Endothelial cell of umbilical vein (primary cell): ENCODE measurements around the gene CERCAM. TPM values are rescaled to one million over a fixed set of nuclear protein-coding genes. Genes with fewer than 3 reads are reported as not detected.

Experiments
- BruUV-seq: library from RNA; stranded (reverse); fragments of 400-500 nt; replicated peaks from 2 replicates; lab custom pipeline; 2021; lab: Mats Ljungman, UMichigan
- CTCF ChIA-PET: fragments of 300-600, 350-600 bp; sonication (Branson Sonifier 250); formaldehyde crosslinking; loops from one replicate; lab custom pipeline; 2021; ENCODE audit warnings: antibody characterized with exemption, inconsistent platforms; lab: Charles Lee
- POLR2A ChIA-PET: fragments of 300-600, 350-600 bp; sonication (Branson Sonifier 250); formaldehyde crosslinking; loops from one replicate; lab custom pipeline; 2021; ENCODE audit warnings: antibody characterized with exemption, inconsistent platforms; lab: Charles Lee
- DNase-seq: peaks from one replicate; pipeline ENCODE4 v3.0.0-alpha.2; 2011; ENCODE audit warnings: low read depth, low spot score
- FAIRE-seq: peaks from 2 replicates; lab custom pipeline; 2011; peaks lifted over from hg19 to GRCh38; lab: Jason Lieb, UNC
- H2AFZ ChIP-seq: 2 replicates; pipeline ENCODE4 v1.6.0; 2012; ENCODE audit warnings: low read depth, low read length, control low read depth, inconsistent platforms
- H3K27ac ChIP-seq: 2 replicates; pipeline ENCODE4 v1.5.1; 2011; ENCODE audit warnings: low read depth, mild to moderate bottlenecking, control low read depth, low read length, moderate library complexity; ENCODE audit not compliant: insufficient read depth
- H3K27me3 ChIP-seq, 2 experiments: 2 replicates each; pipeline versions ENCODE4 v1.6.0 to v1.6.1; 2011; ENCODE audit warnings: low read length in 2 of 2, mixed read lengths in 1 of 2; ENCODE audit not compliant: control insufficient read depth in 2 of 2, insufficient read depth in 2 of 2
- H3K36me3 ChIP-seq, 2 experiments: 2 replicates in 1 of 2; 3 replicates in 1 of 2; pipeline ENCODE4 v1.5.1; 2011; ENCODE audit warnings: low read length in 2 of 2, mild to moderate bottlenecking in 1 of 2, moderate library complexity in 1 of 2; ENCODE audit not compliant: control insufficient read depth in 2 of 2, insufficient read depth in 2 of 2; ENCODE audit errors: extremely low read depth in 1 of 2
- H3K4me1 ChIP-seq: 3 replicates; pipeline ENCODE4 v1.5.1; 2011; ENCODE audit warnings: mild to moderate bottlenecking, low read length; ENCODE audit not compliant: control insufficient read depth, insufficient read depth; ENCODE audit errors: extremely low read depth
- H3K4me2 ChIP-seq: 2 replicates; pipeline ENCODE4 v1.6.1; 2011; ENCODE audit warnings: low read length, control low read depth, mixed read lengths; ENCODE audit not compliant: insufficient read depth
- H3K4me3 ChIP-seq, 3 experiments: fragments of 200-600 bp in 1 of 3; sonication (generic), shearing (Covaris generic) in 1 of 3; replicated peaks in 1 of 3; 2 replicates each; pipeline ENCODE4 v1.5.1; 2011 to 2016; ENCODE audit warnings: control low read depth in 3 of 3, low read length in 3 of 3, mild to moderate bottlenecking in 2 of 3, inconsistent platforms in 1 of 3, low read depth in 1 of 3, moderate library complexity in 1 of 3; ENCODE audit not compliant: insufficient read depth in 1 of 3
- H3K79me2 ChIP-seq: 2 replicates; pipeline ENCODE4 v1.6.0; 2012; ENCODE audit warnings: low read length, inconsistent platforms; ENCODE audit not compliant: control insufficient read depth, insufficient read depth
- H3K9ac ChIP-seq: replicated peaks from 2 replicates; pipeline ENCODE3; 2011; ENCODE audit warnings: low read length, control low read depth; ENCODE audit not compliant: insufficient read depth; ENCODE audit errors: extremely low read depth
- H3K9me1 ChIP-seq: replicated peaks from 3 replicates; pipeline ENCODE4 v1.6.0; 2011; ENCODE audit warnings: mild to moderate bottlenecking, low read length; ENCODE audit not compliant: control insufficient read depth, insufficient read depth; ENCODE audit errors: extremely low read depth
- H3K9me3 ChIP-seq: replicated peaks from 2 replicates; pipeline ENCODE4 v1.5.1; 2012; ENCODE audit warnings: low read length, inconsistent platforms; ENCODE audit not compliant: control insufficient read depth, insufficient read depth
- H4K20me1 ChIP-seq: replicated peaks from 2 replicates; pipeline ENCODE3; 2011; ENCODE audit warnings: mild to moderate bottlenecking, low read length; ENCODE audit not compliant: control insufficient read depth, insufficient read depth; ENCODE audit errors: extremely low read depth
- EZH2 ChIP-seq: IDR thresholded peaks from 2 replicates; pipeline ENCODE4 v1.6.1; 2012; ENCODE audit warnings: borderline replicate concordance, low read depth, mild to moderate bottlenecking, moderate library complexity, low read length, inconsistent platforms; ENCODE audit not compliant: severe bottlenecking
- FOS ChIP-seq: IDR thresholded peaks from 2 replicates; pipeline ENCODE4 v1.6.1; 2011; ENCODE audit warnings: mild to moderate bottlenecking, low read length, moderate library complexity, borderline replicate concordance; ENCODE audit not compliant: insufficient read depth
- GATA2 ChIP-seq: IDR thresholded peaks from 2 replicates; pipeline ENCODE4 v1.7.0; 2011; ENCODE audit warnings: low read depth, mild to moderate bottlenecking, moderate library complexity, mixed read lengths, low read length; ENCODE audit not compliant: insufficient read length, insufficient read depth
- JUN ChIP-seq: IDR thresholded peaks from 2 replicates; pipeline ENCODE4 v1.6.1; 2011; ENCODE audit warnings: borderline replicate concordance, low read depth; ENCODE audit not compliant: insufficient read length, insufficient read depth
- MYC ChIP-seq: IDR thresholded peaks from one replicate; pipeline ENCODE4 v1.6.1; 2011; ENCODE audit warnings: mild to moderate bottlenecking, low read depth, low read length
- POLR2A ChIP-seq: IDR thresholded peaks from 2 replicates; pipeline ENCODE4 v1.6.1; 2012; ENCODE audit warnings: low read depth, mild to moderate bottlenecking, control low read depth, low read length
- POLR2AphosphoS5 ChIP-seq: IDR thresholded peaks from 2 replicates; pipeline ENCODE4 v1.6.1; 2012; ENCODE audit warnings: low read depth, mild to moderate bottlenecking, control low read depth, low read length, moderate library complexity; ENCODE audit not compliant: insufficient read depth
- dilution Hi-C: fragments of 300-500 bp; cut with MboI; formaldehyde crosslinking; loops from one replicate; pipeline ENCODE4 v1.15.0; 2019; ENCODE audit warnings: low sequenced_read_pairs; ENCODE audit not compliant: extremely low pct_ligation_motif_present
- intact Hi-C: fragments of 100-400 bp; cut with micrococcal nuclease; formaldehyde crosslinking; loops from one replicate; pipeline ENCODE4 v1.10.0; 2022
- polyA plus RNA-seq, 4 experiments: library from polyadenylated mRNA; depleted of rRNA in 3 of 4; stranded (reverse) in 3 of 4; unstranded in 1 of 4; fragments of >200 nt; gene quantifications; 2 replicates each; pipeline versions ENCODE4 v1.2.1 to v1.2.3, GENCODE V29; 2011 to 2012; ENCODE audit warnings: missing spikeins in 1 of 4
- total RNA-seq: library from RNA; stranded (reverse); gene quantifications from 2 replicates; pipeline ENCODE4 v1.2.3, GENCODE V29; 2021
- TF ChIP-seq, protein P1 (sequence below), 2 donors: IDR thresholded peaks; 1 replicate in 1 of 2; 2 replicates in 1 of 2; pipeline ENCODE4 v1.5.1; 2011; ENCODE audit warnings: low read length in 2 of 2, mild to moderate bottlenecking in 2 of 2, moderate library complexity in 2 of 2, control low read depth in 1 of 2, inconsistent platforms in 1 of 2, low read depth in 1 of 2; ENCODE audit not compliant: insufficient read depth in 1 of 2; ENCODE audit errors: extremely low read depth in 1 of 2
- TF ChIP-seq, protein P2 (sequence below): IDR thresholded peaks from 2 replicates; pipeline ENCODE4 v1.6.1; 2011; ENCODE audit not compliant: insufficient read depth, insufficient read length

The CERCAM gene
- total and polyA plus RNA-seq, 2 donors (not counting 3 experiments of a cell fraction or from before 2014, with no cell fraction given) = 47.9 to 77.8 TPM

DNA sequence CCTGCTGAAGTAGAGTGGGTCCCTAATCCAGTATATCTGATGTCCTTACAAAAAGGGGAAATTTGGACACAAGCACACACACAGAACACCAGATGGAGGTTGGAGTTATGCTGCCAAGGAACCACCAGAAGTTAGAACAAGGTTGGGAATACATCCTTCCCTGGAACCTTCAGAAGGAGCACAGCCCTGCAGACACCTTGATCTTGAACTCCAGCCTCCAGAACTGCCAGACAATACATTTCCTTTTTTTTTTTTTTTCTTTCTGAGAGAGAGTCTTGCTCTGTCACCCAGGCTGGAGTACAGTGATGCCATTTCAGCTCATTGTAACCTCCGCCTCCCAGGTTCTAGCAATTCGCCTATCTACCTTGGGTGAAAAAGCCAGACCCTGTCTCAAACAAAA is 28.1 kb downstream of the CERCAM start:
- no peak overlapping the region for H3K4me2 ChIP-seq
- intact Hi-C loops (no loop called here), dilution Hi-C loops (no loop called here)
- DNase-seq = no peak
- no peak overlapping the region for H3K9ac ChIP-seq
- H3K27ac ChIP-seq = no peak overlapping the region
- H3K36me3 ChIP-seq = no peaks in the 10 kb centered on the region
- H3K9me3 ChIP-seq = no peaks in the 10 kb centered on the region
- no peaks in the 10 kb centered on the region for H3K27me3 ChIP-seq
- ChIA-PET CTCF (interaction anchor here (1.3 to 7.6 kb wide), 2 partner anchors 10 to 28 kb away, joined by 4 to 57 read pairs; partner anchors contain the start of gene CERCAM), POLR2A (no interaction called here)
- no TSS peak for BruUV-seq
- H3K9me1 ChIP-seq = no peaks in the 10 kb centered on the region
- no peaks in the 10 kb centered on the region for H3K4me1 ChIP-seq
- no peak overlapping the region for H3K4me3 ChIP-seq
- no peak for FAIRE-seq
- TF ChIP-seq POLR2AphosphoS5 = no peak
- H3K79me2 ChIP-seq = no peaks in the 10 kb centered on the region
- H4K20me1 ChIP-seq = no peaks in the 10 kb centered on the region
- H2AFZ ChIP-seq = no peak overlapping the region

DNA sequence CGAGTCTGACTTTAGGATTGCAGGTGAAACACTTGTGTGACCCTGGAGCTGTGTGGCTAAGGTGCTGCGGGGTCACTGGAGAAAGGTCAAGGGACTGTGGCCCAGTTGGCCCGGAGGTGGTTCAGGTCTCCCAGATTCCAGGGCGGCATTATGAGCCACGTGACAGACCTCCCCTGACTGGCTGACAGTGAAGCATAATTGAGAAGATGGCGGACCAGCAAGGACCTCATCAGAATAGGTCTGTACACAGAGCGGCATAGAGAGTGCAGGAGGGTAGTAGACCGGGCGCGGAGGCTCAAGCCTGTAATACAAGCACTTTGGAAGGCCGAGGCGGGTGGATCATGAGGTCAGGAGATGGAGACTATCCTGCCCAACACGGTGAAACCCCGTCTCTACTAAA is 34.3 kb downstream of the CERCAM start:
- intact Hi-C loops = no loop called here
- ChIA-PET POLR2A (no interaction called here), CTCF (interaction anchor here (0.8 to 1.3 kb wide), 3 partner anchors 16 to 35 kb away, joined by 3 to 11 read pairs (median 4); no protein-coding TSS in a partner anchor)
- H3K9me1 ChIP-seq = no peaks in the 10 kb centered on the region
- no peaks in the 10 kb centered on the region for H3K9me3 ChIP-seq
- peaks cover 9% of the 10 kb centered on the region for H3K79me2 ChIP-seq
- no peak overlapping the region for H3K4me2 ChIP-seq
- H4K20me1 ChIP-seq = no peaks in the 10 kb centered on the region
- TF ChIP-seq GATA2 (no peak), POLR2AphosphoS5 (no peak), MYC (no peak), JUN (no peak), POLR2A (no peak), EZH2 (no peak), FOS (no peak)
- TF ChIP-seq, protein P1, sequence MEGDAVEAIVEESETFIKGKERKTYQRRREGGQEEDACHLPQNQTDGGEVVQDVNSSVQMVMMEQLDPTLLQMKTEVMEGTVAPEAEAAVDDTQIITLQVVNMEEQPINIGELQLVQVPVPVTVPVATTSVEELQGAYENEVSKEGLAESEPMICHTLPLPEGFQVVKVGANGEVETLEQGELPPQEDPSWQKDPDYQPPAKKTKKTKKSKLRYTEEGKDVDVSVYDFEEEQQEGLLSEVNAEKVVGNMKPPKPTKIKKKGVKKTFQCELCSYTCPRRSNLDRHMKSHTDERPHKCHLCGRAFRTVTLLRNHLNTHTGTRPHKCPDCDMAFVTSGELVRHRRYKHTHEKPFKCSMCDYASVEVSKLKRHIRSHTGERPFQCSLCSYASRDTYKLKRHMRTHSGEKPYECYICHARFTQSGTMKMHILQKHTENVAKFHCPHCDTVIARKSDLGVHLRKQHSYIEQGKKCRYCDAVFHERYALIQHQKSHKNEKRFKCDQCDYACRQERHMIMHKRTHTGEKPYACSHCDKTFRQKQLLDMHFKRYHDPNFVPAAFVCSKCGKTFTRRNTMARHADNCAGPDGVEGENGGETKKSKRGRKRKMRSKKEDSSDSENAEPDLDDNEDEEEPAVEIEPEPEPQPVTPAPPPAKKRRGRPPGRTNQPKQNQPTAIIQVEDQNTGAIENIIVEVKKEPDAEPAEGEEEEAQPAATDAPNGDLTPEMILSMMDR (IDR thresholded peaks at IDR 0.05; ENCODE audit: extremely low read depth in 1 of 2, insufficient read depth in 1 of 2, low read depth in 1 of 2, low read length in 2 of 2) = no peak
- TF ChIP-seq, protein P2, sequence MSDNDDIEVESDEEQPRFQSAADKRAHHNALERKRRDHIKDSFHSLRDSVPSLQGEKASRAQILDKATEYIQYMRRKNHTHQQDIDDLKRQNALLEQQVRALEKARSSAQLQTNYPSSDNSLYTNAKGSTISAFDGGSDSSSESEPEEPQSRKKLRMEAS = no peak
- H3K4me1 ChIP-seq = peaks cover 7% of the 10 kb centered on the region
- no peak overlapping the region for H3K9ac ChIP-seq
- H3K36me3 ChIP-seq = peaks cover 0 to 2% of the 10 kb centered on the region in 2 experiments
- H2AFZ ChIP-seq = no peak overlapping the region
- dilution Hi-C loops = no loop called here
- no peaks in the 10 kb centered on the region for H3K27me3 ChIP-seq
- H3K4me3 ChIP-seq = no peak overlapping the region
- BruUV-seq = TSS peak; percentile 34
- no peak overlapping the region for H3K27ac ChIP-seq
- DNase-seq = no peak
- no peak for FAIRE-seq
